K562 (cell line): ENCODE results near the gene ABCC6. TPM values are rescaled to one million over a fixed set of nuclear protein-coding genes. Genes with fewer than 3 reads are reported as not detected.

ENCODE experiments used
- ATF1 ChIP-seq, 2 experiments: fragments of 450-650 bp in 1 of 2; IDR thresholded peaks; 2 replicates each; pipeline ENCODE4 v1.6.1; 2016; ENCODE audit warnings: missing compliant biosample characterization in 1 of 2, missing genetic modification characterization in 1 of 2
- BACH1 ChIP-seq: fragments of 200-800 bp; sonication (Bioruptor generic); IDR thresholded peaks from 2 replicates; pipeline ENCODE4 v1.6.1; 2016; ENCODE audit warnings: missing genetic modification characterization, missing compliant biosample characterization
- BCOR ChIP-seq: fragments of 450-650 bp; IDR thresholded peaks from 2 replicates; pipeline ENCODE4 v1.6.1; 2016
- CBX2 ChIP-seq: fragments of 200-600 bp; sonication (generic); IDR thresholded peaks from one replicate; pipeline ENCODE4 v1.6.1; 2012; ENCODE audit warnings: mild to moderate bottlenecking, low read length, inconsistent platforms; ENCODE audit not compliant: insufficient read depth, poor library complexity, severe bottlenecking
- EZH2 ChIP-seq: IDR thresholded peaks from 2 replicates; pipeline ENCODE4 v1.6.1; 2012; ENCODE audit warnings: low read depth, mild to moderate bottlenecking, inconsistent platforms, low read length, borderline replicate concordance
- FOSL1 ChIP-seq: fragments of 200-800 bp; sonication (Bioruptor generic); conservative IDR thresholded peaks from 2 replicates; pipeline ENCODE4 v1.6.1; 2016; ENCODE audit warnings: missing genetic modification characterization, missing compliant biosample characterization
- FOXJ2 ChIP-seq: fragments of 200-800 bp; sonication (Bioruptor generic); IDR thresholded peaks from 2 replicates; pipeline ENCODE4 v1.6.1; 2016; ENCODE audit warnings: missing genetic modification characterization, missing compliant biosample characterization
- KDM2B ChIP-seq: fragments of 250-450 bp; sonication (Bioruptor Pico); IDR thresholded peaks from 2 replicates; pipeline ENCODE4 v1.8.0; 2021; ENCODE audit warnings: mild to moderate bottlenecking, moderate library complexity
- KLF6 ChIP-seq: fragments of 250-450 bp; sonication (Bioruptor Pico); IDR thresholded peaks from 2 replicates; pipeline ENCODE4 v1.4.0; 2020; ENCODE audit warnings: mild to moderate bottlenecking, moderate library complexity, borderline replicate concordance
- MYNN ChIP-seq, 2 experiments: sonication (generic); formaldehyde crosslinking in 1 of 2; IDR thresholded peaks; 2 replicates each; pipeline versions ENCODE4 v1.5.0 to v1.6.1; 2016 to 2020; ENCODE audit warnings: antibody characterized with exemption in 1 of 2, missing genetic modification reagents in 1 of 2
- NONO ChIP-seq, 2 experiments: fragments of 200-400 bp in 1 of 2; fragments of 450-650 bp in 1 of 2; formaldehyde crosslinking in 1 of 2; IDR thresholded peaks; 2 replicates each; pipeline ENCODE4 v1.6.1; 2017; ENCODE audit warnings: low read depth in 2 of 2, mild to moderate bottlenecking in 2 of 2, moderate library complexity in 2 of 2, low read length in 1 of 2
- NUFIP1 ChIP-seq: fragments of 450-650 bp; IDR thresholded peaks from 2 replicates; pipeline ENCODE4 v1.6.1; 2018; ENCODE audit not compliant: partially characterized antibody
- PML ChIP-seq: IDR thresholded peaks from 2 replicates; pipeline ENCODE4 v1.6.1; 2012; ENCODE audit warnings: low read length, inconsistent platforms
- POLR2AphosphoS2 ChIP-seq: IDR thresholded peaks from 2 replicates; pipeline ENCODE4 v1.6.1; 2012; ENCODE audit warnings: low read length, improper control_type of control experiment
- PYGO2 ChIP-seq: fragments of 450-650 bp; IDR thresholded peaks from 2 replicates; pipeline ENCODE4 v1.6.1; 2016; ENCODE audit warnings: mild to moderate bottlenecking, missing genetic modification characterization, moderate library complexity, missing compliant biosample characterization
- SNIP1 ChIP-seq: fragments of 450-650 bp; IDR thresholded peaks from 2 replicates; pipeline ENCODE4 v1.7.1; 2017; ENCODE audit warnings: low read depth, mild to moderate bottlenecking
- ZC3H8 ChIP-seq: fragments of 450-650 bp; IDR thresholded peaks from 2 replicates; pipeline ENCODE4 v1.6.1; 2017
- ZNF444 ChIP-seq: fragments of 250-450 bp; sonication (Bioruptor Pico); IDR thresholded peaks from 2 replicates; pipeline ENCODE4 v1.4.0; 2020; ENCODE audit warnings: mild to moderate bottlenecking, moderate library complexity
- ZNF584 ChIP-seq: fragments of 200-800 bp; sonication (Bioruptor generic); IDR thresholded peaks from 2 replicates; pipeline ENCODE4 v1.6.1; 2016; ENCODE audit warnings: low read depth, mild to moderate bottlenecking, missing genetic modification characterization, missing compliant biosample characterization
- ZNF699 ChIP-seq: fragments of 250-450 bp; sonication (Bioruptor Pico); IDR thresholded peaks from 2 replicates; pipeline ENCODE4 v1.8.0; 2021; ENCODE audit warnings: mild to moderate bottlenecking, moderate library complexity; ENCODE audit not compliant: insufficient replicate concordance
- polyA plus RNA-seq, 8 experiments: library from polyadenylated mRNA; depleted of rRNA in 4 of 8; stranded (reverse) in 5 of 8; unstranded in 3 of 8; fragments of >200 nt; fragmentation: Nextera tagmentation in 2 of 8; fragmentation: Illumina TruSeq in 1 of 8; extraction: Ambion mirVana in 2 of 8; extraction: Trizol in 1 of 8; gene quantifications; 2 replicates each; pipeline versions ENCODE4 v1.2.1 to v1.2.3, GENCODE V29; 2011 to 2014; ENCODE audit warnings: inconsistent platforms in 1 of 8, missing spikeins in 1 of 8
- total RNA-seq, 7 experiments: library from RNA; depleted of rRNA in 6 of 7; stranded (reverse); fragments of >200 nt in 6 of 7; fragmentation: Illumina TruSeq in 2 of 7; extraction: Trizol in 2 of 7; gene quantifications; 2 replicates each; pipeline versions ENCODE4 v1.2.1 to v1.2.3, GENCODE V29; 2011 to 2021; ENCODE audit warnings: low replicate concordance in 1 of 7
- TF ChIP-seq, protein P1 (sequence below), 2 experiments: fragments of 200-800 bp in 1 of 2; sonication (Bioruptor generic) in 1 of 2; sonication (generic) in 1 of 2; formaldehyde crosslinking in 1 of 2; IDR thresholded peaks in 1 of 2; conservative IDR thresholded peaks in 1 of 2; 2 replicates each; pipeline versions ENCODE4 v1.5.0 to v1.6.1; 2016 to 2020; ENCODE audit warnings: missing compliant biosample characterization in 1 of 2, missing genetic modification characterization in 1 of 2, missing genetic modification reagents in 1 of 2
- TF ChIP-seq, protein P2 (sequence below): IDR thresholded peaks from 2 replicates; pipeline ENCODE4 v1.6.1; 2014; ENCODE audit warnings: antibody characterized with exemption
- TF ChIP-seq, protein P3 (sequence below): fragments of 250-450 bp; sonication (Bioruptor Pico); IDR thresholded peaks from 2 replicates; pipeline ENCODE4 v1.8.0; 2022; ENCODE audit warnings: inconsistent platforms, mild to moderate bottlenecking, moderate library complexity, borderline replicate concordance
- TF ChIP-seq, protein P4 (sequence below): sonication (generic); formaldehyde crosslinking; IDR thresholded peaks from 2 replicates; pipeline ENCODE4 v1.8.1; 2022; ENCODE audit warnings: missing genetic modification reagents
- TF ChIP-seq, protein P5 (sequence below): fragments of 250-450 bp; sonication (Bioruptor Pico); IDR thresholded peaks from 2 replicates; pipeline ENCODE4 v1.8.0; 2022; ENCODE audit warnings: moderate library complexity, mild to moderate bottlenecking, inconsistent platforms

The ABCC6 gene
- total and polyA plus RNA-seq, 9 of the 15 experiments (the other 6 are each of a cell fraction or from before 2014, with no cell fraction given): 0.03 to 0.46 (median 0.07) TPM; not detected in 4

DNA sequence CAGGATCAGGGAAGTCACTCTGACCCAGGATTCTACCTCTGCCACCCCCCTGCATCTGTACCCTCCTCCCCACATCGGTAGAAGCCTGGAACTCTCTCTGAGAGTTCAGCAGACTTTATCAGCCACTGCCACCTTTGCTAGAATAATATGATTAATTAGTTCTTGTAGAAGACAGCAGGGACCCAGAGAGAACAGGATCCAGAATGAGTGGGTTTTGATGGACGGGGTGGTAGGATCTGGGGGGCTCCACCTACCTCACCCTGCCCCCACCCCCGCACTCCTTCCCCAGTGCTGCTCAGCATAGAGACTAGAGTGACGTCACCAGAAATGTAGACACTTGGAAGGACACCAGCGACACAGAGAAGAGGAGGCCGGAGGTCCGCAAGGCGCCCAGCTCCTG, 33.5 kb downstream of the ABCC6 start (continued):
- no peak for TF ChIP-seq EZH2
- TF ChIP-seq BACH1 (tag): no peak
- TF ChIP-seq ATF1 (CRISPR knock-in tag; IDR thresholded peaks at IDR 0.05): no peak
- peak; percentile 85 for TF ChIP-seq ATF1 (tag; IDR thresholded peaks at IDR 0.05)
- TF ChIP-seq NONO (IDR thresholded peaks at IDR 0.05; ENCODE audit: low read depth in 2 of 2, low read length in 1 of 2): no peak
- TF ChIP-seq, protein P1, sequence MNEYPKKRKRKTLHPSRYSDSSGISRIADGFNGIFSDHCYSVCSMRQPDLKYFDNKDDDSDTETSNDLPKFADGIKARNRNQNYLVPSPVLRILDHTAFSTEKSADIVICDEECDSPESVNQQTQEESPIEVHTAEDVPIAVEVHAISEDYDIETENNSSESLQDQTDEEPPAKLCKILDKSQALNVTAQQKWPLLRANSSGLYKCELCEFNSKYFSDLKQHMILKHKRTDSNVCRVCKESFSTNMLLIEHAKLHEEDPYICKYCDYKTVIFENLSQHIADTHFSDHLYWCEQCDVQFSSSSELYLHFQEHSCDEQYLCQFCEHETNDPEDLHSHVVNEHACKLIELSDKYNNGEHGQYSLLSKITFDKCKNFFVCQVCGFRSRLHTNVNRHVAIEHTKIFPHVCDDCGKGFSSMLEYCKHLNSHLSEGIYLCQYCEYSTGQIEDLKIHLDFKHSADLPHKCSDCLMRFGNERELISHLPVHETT (CRISPR knock-in tag; conservative IDR thresholded peaks at IDR 0.05 in 1 of 2, IDR thresholded peaks at IDR 0.05 in 1 of 2): no peak
- no peak for TF ChIP-seq ZNF584
- TF ChIP-seq, protein P2, sequence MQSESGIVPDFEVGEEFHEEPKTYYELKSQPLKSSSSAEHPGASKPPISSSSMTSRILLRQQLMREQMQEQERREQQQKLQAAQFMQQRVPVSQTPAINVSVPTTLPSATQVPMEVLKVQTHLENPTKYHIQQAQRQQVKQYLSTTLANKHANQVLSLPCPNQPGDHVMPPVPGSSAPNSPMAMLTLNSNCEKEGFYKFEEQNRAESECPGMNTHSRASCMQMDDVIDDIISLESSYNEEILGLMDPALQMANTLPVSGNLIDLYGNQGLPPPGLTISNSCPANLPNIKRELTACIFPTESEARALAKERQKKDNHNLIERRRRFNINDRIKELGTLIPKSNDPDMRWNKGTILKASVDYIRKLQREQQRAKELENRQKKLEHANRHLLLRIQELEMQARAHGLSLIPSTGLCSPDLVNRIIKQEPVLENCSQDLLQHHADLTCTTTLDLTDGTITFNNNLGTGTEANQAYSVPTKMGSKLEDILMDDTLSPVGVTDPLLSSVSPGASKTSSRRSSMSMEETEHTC: no peak
- TF ChIP-seq SNIP1: no peak
- TF ChIP-seq, protein P3, sequence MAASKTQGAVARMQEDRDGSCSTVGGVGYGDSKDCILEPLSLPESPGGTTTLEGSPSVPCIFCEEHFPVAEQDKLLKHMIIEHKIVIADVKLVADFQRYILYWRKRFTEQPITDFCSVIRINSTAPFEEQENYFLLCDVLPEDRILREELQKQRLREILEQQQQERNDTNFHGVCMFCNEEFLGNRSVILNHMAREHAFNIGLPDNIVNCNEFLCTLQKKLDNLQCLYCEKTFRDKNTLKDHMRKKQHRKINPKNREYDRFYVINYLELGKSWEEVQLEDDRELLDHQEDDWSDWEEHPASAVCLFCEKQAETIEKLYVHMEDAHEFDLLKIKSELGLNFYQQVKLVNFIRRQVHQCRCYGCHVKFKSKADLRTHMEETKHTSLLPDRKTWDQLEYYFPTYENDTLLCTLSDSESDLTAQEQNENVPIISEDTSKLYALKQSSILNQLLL (CRISPR knock-in tag): no peak
- TF ChIP-seq ZNF699 (CRISPR knock-in tag): no peak
- TF ChIP-seq ZC3H8: no peak
- no peak for TF ChIP-seq PYGO2 (tag)
- no peak for TF ChIP-seq CBX2
- TF ChIP-seq KLF6: no peak
- TF ChIP-seq, protein P4, sequence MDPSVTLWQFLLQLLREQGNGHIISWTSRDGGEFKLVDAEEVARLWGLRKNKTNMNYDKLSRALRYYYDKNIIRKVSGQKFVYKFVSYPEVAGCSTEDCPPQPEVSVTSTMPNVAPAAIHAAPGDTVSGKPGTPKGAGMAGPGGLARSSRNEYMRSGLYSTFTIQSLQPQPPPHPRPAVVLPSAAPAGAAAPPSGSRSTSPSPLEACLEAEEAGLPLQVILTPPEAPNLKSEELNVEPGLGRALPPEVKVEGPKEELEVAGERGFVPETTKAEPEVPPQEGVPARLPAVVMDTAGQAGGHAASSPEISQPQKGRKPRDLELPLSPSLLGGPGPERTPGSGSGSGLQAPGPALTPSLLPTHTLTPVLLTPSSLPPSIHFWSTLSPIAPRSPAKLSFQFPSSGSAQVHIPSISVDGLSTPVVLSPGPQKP: no peak
- no peak for TF ChIP-seq MYNN (IDR thresholded peaks at IDR 0.05)
- TF ChIP-seq MYNN (CRISPR knock-in tag; IDR thresholded peaks at IDR 0.05): no peak
- TF ChIP-seq FOXJ2 (tag): no peak
- no peak for TF ChIP-seq POLR2AphosphoS2
- TF ChIP-seq BCOR: no peak
- TF ChIP-seq FOSL1 (tag): no peak
- TF ChIP-seq, protein P5, sequence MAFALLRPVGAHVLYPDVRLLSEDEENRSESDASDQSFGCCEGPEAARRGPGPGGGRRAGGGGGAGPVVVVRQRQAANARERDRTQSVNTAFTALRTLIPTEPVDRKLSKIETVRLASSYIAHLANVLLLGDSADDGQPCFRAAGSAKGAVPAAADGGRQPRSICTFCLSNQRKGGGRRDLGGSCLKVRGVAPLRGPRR (CRISPR knock-in tag): no peak
- TF ChIP-seq KDM2B (CRISPR knock-in tag): no peak
- peak; percentile 37; the same call in 1 of the 2 replicates for TF ChIP-seq PML
- no peak for TF ChIP-seq ZNF444 (CRISPR knock-in tag)
- no peak for TF ChIP-seq NUFIP1
